ENCODE measurements around the gene NCAM1.

DNA sequence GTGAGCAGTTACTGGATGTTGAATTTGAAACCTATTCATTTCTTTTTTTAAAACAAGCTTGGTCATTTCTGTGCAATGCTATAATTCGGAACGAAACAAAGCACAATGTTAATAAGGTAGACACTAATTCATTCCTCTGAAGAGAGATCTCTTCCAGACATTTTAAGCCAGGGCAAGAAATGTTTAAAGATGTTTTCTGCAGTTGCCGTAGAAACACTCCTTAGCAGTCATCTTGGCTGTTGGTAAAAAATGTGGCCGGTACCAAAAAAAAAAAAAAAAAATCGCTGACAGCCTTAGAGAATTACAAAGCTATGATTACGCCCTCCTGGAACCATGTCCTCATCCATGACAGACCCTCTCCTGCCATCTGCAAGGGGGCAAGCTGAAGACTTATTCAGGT lies 286.7 kb downstream of the NCAM1 start:
- TF ChIP-seq ZNF274 (IDR thresholded peaks at IDR 0.05; ENCODE audit: low read depth, low read length) (no peak), SUZ12 (IDR thresholded peaks at IDR 0.05; ENCODE audit: extremely low read depth, insufficient read depth, insufficient read length) (no peak), YY1 (IDR thresholded peaks at IDR 0.05; ENCODE audit: insufficient read depth, insufficient read length) (no peak)
